B cell (primary cell): ENCODE measurements around the gene B4GALNT4. TPM values are rescaled to one million over a fixed set of nuclear protein-coding genes. Genes with fewer than 3 reads are reported as not detected.

Experiments used
- ATAC-seq: fragments of 200-7000 bp; cut with Tn5 transposase; one replicate; pipeline ENCODE4 v1.10.0; 2021; ENCODE audit warnings: low read depth, mild to moderate bottlenecking, moderate number of reproducible peaks, moderate library complexity
- CTCF ChIA-PET: fragments of 350-600 bp; sonication (Branson Sonifier 250); formaldehyde crosslinking; loops from one replicate; lab custom pipeline; 2021; ENCODE audit warnings: antibody characterized with exemption, inconsistent platforms; lab: Charles Lee
- POLR2A ChIA-PET: fragments of 350-600 bp; sonication (Branson Sonifier 250); formaldehyde crosslinking; loops from one replicate; lab custom pipeline; 2021; ENCODE audit warnings: antibody characterized with exemption; lab: Charles Lee
- DNase-seq: peaks from one replicate; pipeline ENCODE4 v3.0.0; 2013
- H2AFZ ChIP-seq: 2 replicates; pipeline ENCODE4 v1.6.1; 2012; ENCODE audit warnings: mild to moderate bottlenecking, low read depth, low read length; ENCODE audit not compliant: insufficient read depth, poor library complexity, severe bottlenecking
- H3K27ac ChIP-seq, 2 donors: 1 replicate in 1 of 2; 2 replicates in 1 of 2; pipeline ENCODE4 v1.5.1; 2012 to 2013; ENCODE audit warnings: low read length in 2 of 2, mild to moderate bottlenecking in 2 of 2, moderate library complexity in 1 of 2
- H3K27me3 ChIP-seq, 4 experiments: fragments of 200-600 bp in 1 of 4; sonication (generic) in 1 of 4; replicated peaks in 1 of 4; 1 replicate in 2 of 4; 2 replicates in 2 of 4; pipeline versions ENCODE4 v1.6.1 to v1.7.0; 2013 to 2016; ENCODE audit warnings: low read length in 3 of 4, mild to moderate bottlenecking in 2 of 4, mixed read lengths in 1 of 4, moderate library complexity in 1 of 4; ENCODE audit not compliant: insufficient read depth in 4 of 4, control insufficient read depth in 3 of 4; ENCODE audit errors: control extremely low read depth in 1 of 4
- H3K36me3 ChIP-seq, 2 experiments: replicated peaks in 1 of 2; 1 replicate in 1 of 2; 2 replicates in 1 of 2; pipeline versions ENCODE4 v1.6.1 to v1.7.1; 2013; ENCODE audit warnings: low read length in 1 of 2; ENCODE audit not compliant: insufficient read depth in 2 of 2, control insufficient read depth in 1 of 2; ENCODE audit errors: control extremely low read depth in 1 of 2, extremely low read depth in 1 of 2
- H3K4me1 ChIP-seq, 2 donors: fragments of 200-600 bp in 1 of 2; sonication (generic) in 1 of 2; 1 replicate in 1 of 2; 2 replicates in 1 of 2; pipeline versions ENCODE4 v1.5.1 to v1.6.1; 2013 to 2017; ENCODE audit warnings: low read length in 2 of 2; ENCODE audit not compliant: control insufficient read depth in 2 of 2, insufficient read depth in 2 of 2
- H3K4me2 ChIP-seq: replicated peaks from 2 replicates; pipeline ENCODE3; 2012; ENCODE audit warnings: mild to moderate bottlenecking, low read depth, low read length; ENCODE audit not compliant: poor library complexity, severe bottlenecking
- H3K4me3 ChIP-seq, 5 experiments: fragments of 200-600 bp in 1 of 5; sonication (generic) in 1 of 5; 1 replicate in 3 of 5; 2 replicates in 2 of 5; pipeline versions ENCODE4 v1.5.1 to v1.7.0; 2011 to 2016; ENCODE audit warnings: low read length in 4 of 5, mild to moderate bottlenecking in 4 of 5, low read depth in 2 of 5, control low read depth in 1 of 5, moderate library complexity in 1 of 5; ENCODE audit not compliant: insufficient read depth in 1 of 5; ENCODE audit errors: control extremely low read depth in 1 of 5, extremely low read depth in 1 of 5
- H3K79me2 ChIP-seq: fragments of 200-600 bp; sonication (generic); one replicate; pipeline ENCODE4 v1.6.0; 2016; ENCODE audit warnings: low read length; ENCODE audit not compliant: control insufficient read depth, insufficient read depth
- H3K9ac ChIP-seq: fragments of 200-600 bp; sonication (generic); 2 replicates; pipeline ENCODE4 v1.6.1; 2017; ENCODE audit warnings: mild to moderate bottlenecking, low read length, moderate library complexity
- H3K9me3 ChIP-seq, 3 donors: one replicate each; pipeline versions ENCODE4 v1.6.1 to v1.7.1; 2013; ENCODE audit warnings: low read length in 2 of 3; ENCODE audit not compliant: control insufficient read depth in 2 of 3, insufficient read depth in 1 of 3; ENCODE audit errors: control extremely low read depth in 1 of 3
- H4K20me1 ChIP-seq: 2 replicates; pipeline ENCODE4 v1.6.0; 2012; ENCODE audit warnings: mild to moderate bottlenecking, low read length; ENCODE audit not compliant: insufficient read depth, control insufficient read depth, poor library complexity, severe bottlenecking
- H3K27ac Mint-ChIP-seq: one replicate; pipeline ENCODE4 v1.8.0; 2021; ENCODE audit warnings: mixed read lengths
- H3K27me3 Mint-ChIP-seq: one replicate; pipeline ENCODE4 v1.8.0; 2021; ENCODE audit warnings: mixed read lengths
- H3K4me1 Mint-ChIP-seq: one replicate; pipeline ENCODE4 v1.8.0; 2021; ENCODE audit warnings: mixed read lengths
- H3K4me3 Mint-ChIP-seq: one replicate; pipeline ENCODE4 v1.8.0; 2021; ENCODE audit warnings: mixed read lengths
- H3K9me3 Mint-ChIP-seq: one replicate; pipeline ENCODE4 v1.8.0; 2022; ENCODE audit warnings: mixed read lengths; ENCODE audit not compliant: insufficient read depth
- CTCF ChIP-seq: fragments of 200-600 bp; IDR thresholded peaks from one replicate; pipeline ENCODE4 v1.8.0; 2022; ENCODE audit warnings: antibody characterized with exemption, mild to moderate bottlenecking
- EZH2 ChIP-seq: IDR thresholded peaks from 2 replicates; pipeline ENCODE4 v1.6.1; 2012; ENCODE audit warnings: borderline replicate concordance, low read depth, mild to moderate bottlenecking, moderate library complexity, low read length; ENCODE audit not compliant: insufficient read depth, poor library complexity, severe bottlenecking
- WGBS: methylation state at CpG from one replicate; pipeline ENCODE4 v1.1.5; 2013; ENCODE audit warnings: missing lambda C conversion rate; ENCODE audit not compliant: insufficient coverage; 5-methylcytosine and 5-hydroxymethylcytosine counted together
- intact Hi-C: fragments of 100-400 bp; cut with micrococcal nuclease; formaldehyde crosslinking; loops from one replicate; pipeline ENCODE4 v1.10.0; 2022
- polyA plus RNA-seq: library from polyadenylated mRNA; depleted of rRNA; stranded (reverse); fragments of >200 nt; gene quantifications from 2 replicates; pipeline ENCODE4 v1.2.3, GENCODE V29; 2012
- total RNA-seq, 2 donors: library from RNA; stranded (reverse); fragments of 120-200 nt in 1 of 2; gene quantifications; 1 replicate in 1 of 2; 2 replicates in 1 of 2; pipeline versions ENCODE4 v1.2.3 to v1.2.4, GENCODE V29; 2013 to 2022

The B4GALNT4 gene
- total and polyA plus RNA-seq, 2 donors (not counting 1 experiment from before 2014, with no cell fraction given) = not detected

GRCh38 chr11:418343-419247 is 49.3 kb downstream of the B4GALNT4 start:
- Mint-ChIP-seq H3K4me3 (peak overlapping the region; percentile 41), H3K9me3 (no peaks in the 10 kb centered on the region), H3K27ac (no peak overlapping the region), H3K27me3 (no peaks in the 10 kb centered on the region), H3K4me1 (peaks cover 24% of the 10 kb centered on the region)
- peaks cover 5% of the 10 kb centered on the region for H4K20me1 ChIP-seq
- no peak overlapping the region for H2AFZ ChIP-seq
- 93% methylated on average over 29 of the region's 30 CpGs for WGBS
- ChIA-PET CTCF (no interaction called here), POLR2A (no interaction called here)
- H3K36me3 ChIP-seq = no peaks in the 10 kb centered on the region
- peaks cover 20 to 29% of the 10 kb centered on the region in 2 donors for H3K4me1 ChIP-seq
- TF ChIP-seq CTCF (no peak), EZH2 (no peak)
- no peak overlapping the region for H3K4me2 ChIP-seq
- no peak for DNase-seq
- no peak for ATAC-seq
- H3K79me2 ChIP-seq = peaks cover 12% of the 10 kb centered on the region
- H3K9me3 ChIP-seq = no peaks in the 10 kb centered on the region
- no peak overlapping the region for H3K27ac ChIP-seq
- no peak overlapping the region for H3K9ac ChIP-seq
- intact Hi-C loops = no loop called here
- H3K4me3 ChIP-seq = no peak overlapping the region
- no peaks in the 10 kb centered on the region for H3K27me3 ChIP-seq
